MM.1S (cell line): ENCODE data around the gene RGL2.

ENCODE experiments used
- DNase-seq: peaks from one replicate; pipeline ENCODE4 v3.0.0-alpha.2; 2015
- H2AFZ ChIP-seq: fragments of 300-600 bp; sonication (generic); 2 replicates; pipeline ENCODE4 v1.6.0; 2016; ENCODE audit warnings: antibody characterized with exemption, low read length
- H3F3A ChIP-seq: fragments of 300-600 bp; sonication (generic); 2 replicates; pipeline ENCODE4 v1.6.1; 2016; ENCODE audit warnings: mild to moderate bottlenecking, antibody characterized with exemption, low read length, moderate library complexity, mixed read lengths; ENCODE audit not compliant: insufficient read depth
- H3K27ac ChIP-seq: fragments of 300-600 bp; sonication (generic); 2 replicates; pipeline ENCODE4 v1.5.1; 2016; ENCODE audit warnings: mild to moderate bottlenecking, low read length
- H3K27me3 ChIP-seq: fragments of 300-600 bp; sonication (generic); replicated peaks from 2 replicates; pipeline ENCODE4 v1.6.0; 2016; ENCODE audit warnings: low read length; ENCODE audit not compliant: insufficient read depth
- H3K36me3 ChIP-seq: fragments of 300-600 bp; sonication (generic); replicated peaks from 2 replicates; pipeline ENCODE4 v1.6.1; 2016; ENCODE audit warnings: mild to moderate bottlenecking, low read length, mixed read lengths; ENCODE audit not compliant: insufficient read depth
- H3K4me1 ChIP-seq: fragments of 300-600 bp; sonication (generic); 2 replicates; pipeline ENCODE4 v1.6.1; 2016; ENCODE audit warnings: low read length, mixed read lengths
- H3K4me2 ChIP-seq: fragments of 300-600 bp; sonication (generic); 2 replicates; pipeline ENCODE4 v1.6.0; 2016; ENCODE audit warnings: low read depth, low read length
- H3K4me3 ChIP-seq: fragments of 300-600 bp; sonication (generic); 2 replicates; pipeline ENCODE4 v1.5.1; 2016; ENCODE audit warnings: low read length, mixed read lengths
- H3K79me2 ChIP-seq: fragments of 300-600 bp; sonication (generic); 2 replicates; pipeline ENCODE4 v1.6.1; 2016; ENCODE audit warnings: mixed run types, low read length, mixed read lengths
- H3K9ac ChIP-seq: fragments of 300-600 bp; sonication (generic); 2 replicates; pipeline ENCODE4 v1.6.1; 2016; ENCODE audit warnings: low read length, mixed read lengths
- H3K9me2 ChIP-seq: fragments of 300-600 bp; sonication (generic); replicated peaks from 2 replicates; pipeline ENCODE4 v1.6.1; 2016; ENCODE audit warnings: mild to moderate bottlenecking, low read length, mixed read lengths; ENCODE audit not compliant: insufficient read depth
- H3K9me3 ChIP-seq: fragments of 300-600 bp; sonication (generic); replicated peaks from 2 replicates; pipeline ENCODE4 v1.6.1; 2016; ENCODE audit warnings: mild to moderate bottlenecking, low read length, mixed read lengths; ENCODE audit not compliant: insufficient read depth
- H4K20me1 ChIP-seq: fragments of 300-600 bp; sonication (generic); 2 replicates; pipeline ENCODE4 v1.6.1; 2016; ENCODE audit warnings: mild to moderate bottlenecking, low read length, moderate library complexity, mixed read lengths; ENCODE audit not compliant: insufficient read depth
- EZH2 ChIP-seq: fragments of 300-600 bp; sonication (generic); optimal IDR thresholded peaks from 2 replicates; pipeline ENCODE3; 2017; ENCODE audit warnings: low read depth, mild to moderate bottlenecking, antibody characterized with exemption, low read length, mixed read lengths
- EZH2phosphoT487 ChIP-seq: fragments of 300-600 bp; sonication (generic); IDR thresholded peaks from 2 replicates; pipeline ENCODE4 v1.6.1; 2018; ENCODE audit warnings: antibody characterized with exemption, low read length
- TF ChIP-seq, protein P1 (sequence below): fragments of 300-600 bp; sonication (generic); IDR thresholded peaks from 2 replicates; pipeline ENCODE4 v1.5.1; 2016; ENCODE audit warnings: antibody characterized with exemption, low read length, mixed read lengths

The RGL2 gene

DNA sequence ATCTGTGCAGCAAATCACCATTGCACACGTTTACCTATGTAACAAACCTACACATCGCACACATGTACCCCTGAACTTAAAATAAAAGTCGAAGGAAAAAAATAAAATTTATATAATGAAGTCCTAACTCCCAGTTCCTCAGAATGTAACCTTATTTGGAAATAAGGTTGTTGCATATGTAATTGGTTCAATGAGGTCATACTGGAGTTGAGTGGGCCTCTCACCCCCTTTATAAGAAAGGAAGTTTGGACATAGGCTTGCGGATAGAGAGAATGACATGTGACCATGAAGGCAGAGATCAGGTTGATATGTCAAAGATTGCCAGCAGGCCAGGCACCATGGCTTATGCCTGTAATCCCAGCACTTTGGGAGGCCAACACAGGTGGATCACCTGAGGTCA lies 34.9 kb upstream of the RGL2 start:
- Histone ChIP-seq H3K4me1 (no peaks in the 10 kb centered on the region), H3K9ac (no peak overlapping the region), H4K20me1 (no peaks in the 10 kb centered on the region), H3K79me2 (no peaks in the 10 kb centered on the region), H3K4me3 (no peak overlapping the region), H3K9me2 (no peaks in the 10 kb centered on the region), H3K27ac (no peak overlapping the region), H3F3A (no peaks in the 10 kb centered on the region), H3K36me3 (no peaks in the 10 kb centered on the region), H2AFZ (no peak overlapping the region), H3K4me2 (no peak overlapping the region), H3K27me3 (no peaks in the 10 kb centered on the region), H3K9me3 (no peaks in the 10 kb centered on the region)
- DNase-seq, result no peak
- TF ChIP-seq, protein P1, sequence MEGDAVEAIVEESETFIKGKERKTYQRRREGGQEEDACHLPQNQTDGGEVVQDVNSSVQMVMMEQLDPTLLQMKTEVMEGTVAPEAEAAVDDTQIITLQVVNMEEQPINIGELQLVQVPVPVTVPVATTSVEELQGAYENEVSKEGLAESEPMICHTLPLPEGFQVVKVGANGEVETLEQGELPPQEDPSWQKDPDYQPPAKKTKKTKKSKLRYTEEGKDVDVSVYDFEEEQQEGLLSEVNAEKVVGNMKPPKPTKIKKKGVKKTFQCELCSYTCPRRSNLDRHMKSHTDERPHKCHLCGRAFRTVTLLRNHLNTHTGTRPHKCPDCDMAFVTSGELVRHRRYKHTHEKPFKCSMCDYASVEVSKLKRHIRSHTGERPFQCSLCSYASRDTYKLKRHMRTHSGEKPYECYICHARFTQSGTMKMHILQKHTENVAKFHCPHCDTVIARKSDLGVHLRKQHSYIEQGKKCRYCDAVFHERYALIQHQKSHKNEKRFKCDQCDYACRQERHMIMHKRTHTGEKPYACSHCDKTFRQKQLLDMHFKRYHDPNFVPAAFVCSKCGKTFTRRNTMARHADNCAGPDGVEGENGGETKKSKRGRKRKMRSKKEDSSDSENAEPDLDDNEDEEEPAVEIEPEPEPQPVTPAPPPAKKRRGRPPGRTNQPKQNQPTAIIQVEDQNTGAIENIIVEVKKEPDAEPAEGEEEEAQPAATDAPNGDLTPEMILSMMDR, result no peak
- TF ChIP-seq EZH2phosphoT487, result no peak
- no peak for TF ChIP-seq EZH2

DNA sequence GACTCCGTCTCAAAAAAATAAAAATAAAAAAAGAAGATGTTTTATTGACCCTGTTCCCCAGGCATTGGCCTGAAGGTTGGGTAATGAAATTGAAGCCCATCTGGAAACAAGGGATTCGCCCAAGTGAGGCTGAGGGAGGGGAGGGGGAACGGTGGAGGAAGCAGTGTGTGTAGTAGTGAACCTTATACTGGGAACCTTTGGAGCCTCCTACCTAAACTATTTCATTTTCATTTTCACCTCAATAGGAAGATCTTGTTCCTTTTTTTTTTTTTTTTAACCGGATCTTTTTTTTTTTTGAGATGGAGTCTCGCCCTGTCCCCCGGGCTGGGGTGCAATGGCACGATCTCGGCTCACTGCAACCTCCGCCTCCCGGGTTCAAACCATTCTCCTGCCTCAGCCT lies 32.0 kb upstream of the RGL2 start:
- no peak overlapping the region for H2AFZ ChIP-seq
- no peaks in the 10 kb centered on the region for H3F3A ChIP-seq
- H3K36me3 ChIP-seq, result no peaks in the 10 kb centered on the region
- no peak for DNase-seq
- no peak overlapping the region for H3K9ac ChIP-seq
- H3K9me2 ChIP-seq, result no peaks in the 10 kb centered on the region
- no peaks in the 10 kb centered on the region for H3K9me3 ChIP-seq
- H3K4me3 ChIP-seq, result no peak overlapping the region
- no peaks in the 10 kb centered on the region for H3K79me2 ChIP-seq
- no peak overlapping the region for H3K4me2 ChIP-seq
- no peak for TF ChIP-seq EZH2
- TF ChIP-seq, protein P1, result no peak
- no peak for TF ChIP-seq EZH2phosphoT487
- H4K20me1 ChIP-seq, result no peaks in the 10 kb centered on the region
- no peaks in the 10 kb centered on the region for H3K27me3 ChIP-seq
- H3K27ac ChIP-seq, result no peak overlapping the region
- H3K4me1 ChIP-seq, result no peaks in the 10 kb centered on the region

DNA sequence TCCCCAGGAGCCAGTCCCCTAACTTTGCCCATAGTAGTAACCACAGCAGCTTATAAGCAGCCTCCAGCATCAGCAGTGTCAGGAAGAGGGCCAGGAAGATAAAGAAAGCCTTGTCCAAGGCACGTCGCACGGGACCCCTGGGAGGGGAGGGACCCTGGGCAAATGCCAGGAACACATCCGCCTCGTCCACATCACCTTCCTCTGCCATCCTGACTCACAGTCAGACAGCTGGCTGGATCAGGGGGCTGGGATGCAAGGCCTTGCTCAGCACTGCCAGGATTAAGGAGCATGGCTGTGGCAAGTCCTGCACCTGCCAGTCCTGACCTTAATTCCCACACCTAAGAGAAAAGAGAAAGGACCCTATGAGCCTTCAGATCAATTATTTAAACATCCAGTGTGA lies 30.3 kb upstream of the RGL2 start:
- Histone ChIP-seq H3K9me2 (no peaks in the 10 kb centered on the region), H3K4me2 (no peak overlapping the region), H3F3A (peaks cover 3% of the 10 kb centered on the region; the same call in 1 of the 2 replicates), H3K79me2 (no peaks in the 10 kb centered on the region), H3K27me3 (no peaks in the 10 kb centered on the region), H3K36me3 (no peaks in the 10 kb centered on the region), H3K4me1 (no peaks in the 10 kb centered on the region), H2AFZ (no peak overlapping the region), H3K9ac (no peak overlapping the region), H3K4me3 (no peak overlapping the region), H3K9me3 (no peaks in the 10 kb centered on the region), H3K27ac (no peak overlapping the region), H4K20me1 (no peaks in the 10 kb centered on the region)
- DNase-seq, result no peak
- TF ChIP-seq EZH2phosphoT487, result no peak
- TF ChIP-seq, protein P1, result no peak

DNA sequence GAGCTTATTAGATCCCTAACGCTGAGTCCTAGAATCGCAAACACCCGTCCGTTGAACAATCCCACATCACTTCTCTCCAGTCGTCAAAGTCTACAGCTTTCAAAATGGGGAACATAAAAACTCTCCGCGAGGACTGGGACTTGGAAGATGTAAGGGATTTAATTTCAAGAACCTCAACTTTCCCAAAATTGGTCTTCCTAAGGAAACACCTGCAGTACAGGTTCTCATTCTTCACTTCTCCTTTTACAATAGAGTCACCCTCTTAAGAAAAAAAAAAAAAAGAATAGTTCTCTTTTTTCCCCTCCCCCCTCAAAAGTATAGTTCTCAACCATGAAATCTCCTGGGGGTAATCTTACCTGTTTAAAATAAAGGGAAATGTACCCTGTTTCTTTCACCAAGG lies 25.4 kb upstream of the RGL2 start:
- Histone ChIP-seq H3K36me3 (peaks cover 9% of the 10 kb centered on the region), H4K20me1 (no peaks in the 10 kb centered on the region), H3K27ac (peak overlapping the region; percentile 78), H3K9ac (peak overlapping the region; percentile 95), H3K9me3 (no peaks in the 10 kb centered on the region), H2AFZ (peak overlapping the region; percentile 80), H3F3A (peaks cover 19% of the 10 kb centered on the region), H3K4me1 (peaks cover 20% of the 10 kb centered on the region), H3K79me2 (peaks cover 37% of the 10 kb centered on the region), H3K27me3 (no peaks in the 10 kb centered on the region), H3K9me2 (no peaks in the 10 kb centered on the region), H3K4me2 (peak overlapping the region; percentile 97), H3K4me3 (peak overlapping the region; percentile 97)
- no peak for DNase-seq
- TF ChIP-seq, protein P1, result no peak
- TF ChIP-seq EZH2phosphoT487 (no peak), EZH2 (no peak)
